CD4-positive, CD25-positive, alpha-beta regulatory T cell (primary cell): ENCODE measurements around the gene MPP3. TPM values are rescaled to one million over a fixed set of nuclear protein-coding genes. Genes with fewer than 3 reads are reported as not detected.
A peak's percentile ranks its signal among the peaks of the same experiment; 100 is the strongest.
"Not testable (repeated sequence)": the region's sequence is repeated elsewhere in the genome, so short reads cannot be mapped to it uniquely, and the experiment has no call there.

ENCODE experiments used
- ATAC-seq, 2 donors: fragments of 150-1000 bp; cut with Tn5 transposase; one replicate each; pipeline ENCODE4 v1.10.0; 2021; ENCODE audit warnings: low read depth in 2 of 2, moderate number of reproducible peaks in 2 of 2, moderate library complexity in 1 of 2
- DNase-seq, 3 donors: peaks; one replicate each; pipeline versions ENCODE4 v3.0.0 to v3.0.0-alpha.2; 2012 to 2022; ENCODE audit warnings: mixed read lengths in 1 of 3
- H3K27ac ChIP-seq: one replicate; pipeline ENCODE4 v1.7.0; 2013; ENCODE audit warnings: mild to moderate bottlenecking, low read length; ENCODE audit not compliant: insufficient read depth, poor library complexity, severe bottlenecking
- H3K27me3 ChIP-seq: one replicate; pipeline ENCODE4 v1.7.0; 2013; ENCODE audit warnings: low read length; ENCODE audit not compliant: control insufficient read depth, insufficient read depth
- H3K36me3 ChIP-seq: one replicate; pipeline ENCODE4 v1.7.0; 2013; ENCODE audit warnings: mild to moderate bottlenecking, low read length, moderate library complexity; ENCODE audit not compliant: control insufficient read depth, insufficient read depth
- H3K4me1 ChIP-seq: 2 replicates; pipeline ENCODE4 v1.7.0; 2013; ENCODE audit warnings: mild to moderate bottlenecking, low read length; ENCODE audit not compliant: insufficient read depth, control insufficient read depth, poor library complexity, severe bottlenecking
- H3K4me3 ChIP-seq: one replicate; pipeline ENCODE4 v1.7.0; 2013; ENCODE audit warnings: low read depth, mild to moderate bottlenecking, low read length, moderate library complexity
- H3K9me3 ChIP-seq, 2 experiments: 1 replicate in 1 of 2; 2 replicates in 1 of 2; pipeline ENCODE4 v1.7.0; 2013; ENCODE audit warnings: low read length in 2 of 2, mild to moderate bottlenecking in 1 of 2, moderate library complexity in 1 of 2; ENCODE audit not compliant: control insufficient read depth in 2 of 2
- H3K27ac Mint-ChIP-seq, 3 donors: one replicate each; pipeline ENCODE4 v1.8.0; 2020 to 2022; ENCODE audit warnings: mild to moderate bottlenecking in 3 of 3, mixed read lengths in 3 of 3, moderate library complexity in 2 of 3
- H3K27me3 Mint-ChIP-seq: one replicate; pipeline ENCODE4 v1.8.0; 2022; ENCODE audit warnings: mild to moderate bottlenecking, mixed read lengths
- H3K36me3 Mint-ChIP-seq: one replicate; pipeline ENCODE4 v1.8.0; 2020; ENCODE audit warnings: mixed read lengths
- H3K4me1 Mint-ChIP-seq, 4 donors: one replicate each; pipeline ENCODE4 v1.8.0; 2020 to 2022; ENCODE audit warnings: mixed read lengths in 4 of 4, mild to moderate bottlenecking in 1 of 4
- H3K4me3 Mint-ChIP-seq, 4 donors: one replicate each; pipeline ENCODE4 v1.8.0; 2020 to 2022; ENCODE audit warnings: mild to moderate bottlenecking in 4 of 4, mixed read lengths in 4 of 4, moderate library complexity in 3 of 4
- H3K9me3 Mint-ChIP-seq, 7 donors: one replicate each; pipeline ENCODE4 v1.8.0; 2020 to 2022; ENCODE audit warnings: mixed read lengths in 7 of 7, mild to moderate bottlenecking in 3 of 7, moderate library complexity in 2 of 7
- polyA plus RNA-seq, 4 donors: library from polyadenylated mRNA; unstranded; fragments of 300-500 nt; fragmentation: Illumina TruSeq; gene quantifications; one replicate each; pipeline ENCODE4 v1.2.3, GENCODE V29; 2021
- total RNA-seq: library from RNA; stranded (reverse); gene quantifications from one replicate; pipeline ENCODE4 v1.2.3, GENCODE V29; 2022

The MPP3 gene
- total and polyA plus RNA-seq, 5 donors from 2014 or later = not detected

DNA sequence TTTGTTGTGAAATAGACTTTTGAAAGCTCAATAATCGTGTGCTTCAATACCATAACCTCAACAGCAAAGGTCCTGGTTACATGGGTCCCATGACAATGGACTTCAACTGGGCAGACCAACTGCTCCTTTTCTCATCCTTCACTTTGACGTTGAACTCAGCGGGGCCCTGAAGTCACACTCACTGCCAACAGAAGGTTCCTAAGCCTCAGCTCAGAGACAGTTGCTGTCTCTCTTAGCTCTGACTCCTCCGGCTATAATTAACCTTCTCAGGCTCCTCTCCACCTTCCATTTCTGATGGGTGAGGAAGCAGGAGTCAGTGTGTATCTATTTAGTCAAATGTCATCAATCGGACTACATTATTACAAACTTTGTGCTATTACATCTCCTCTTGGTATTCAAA, 23.8 kb downstream of the MPP3 start:
- no peaks in the 10 kb centered on the region for H3K36me3 ChIP-seq
- H3K36me3 Mint-ChIP-seq = no peaks in the 10 kb centered on the region

DNA sequence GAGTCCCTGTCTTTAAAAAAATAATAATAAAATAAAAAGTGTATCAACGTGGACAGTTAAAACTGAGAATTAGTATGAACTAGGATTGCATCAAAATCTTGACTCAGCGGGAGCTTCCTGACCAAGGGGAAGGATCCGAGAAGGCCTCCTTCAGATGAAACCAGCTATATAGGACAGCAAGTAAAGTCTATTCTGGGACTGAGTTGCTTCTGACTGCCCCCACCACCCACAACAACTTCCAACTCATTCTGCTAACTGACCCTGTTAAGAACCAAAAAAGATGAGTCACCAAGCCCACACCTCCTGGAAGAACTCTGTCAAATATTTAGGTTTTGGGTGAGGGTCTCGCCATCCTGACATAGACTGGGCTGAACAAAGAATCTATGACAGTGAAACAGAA, 24.9 kb downstream of the MPP3 start:
- Mint-ChIP-seq H3K27me3 (peaks cover 38% of the 10 kb centered on the region), H3K4me3 (no peak overlapping the region), H3K4me1 (no peaks in the 10 kb centered on the region), H3K9me3 (no peaks in the 10 kb centered on the region), H3K27ac (no peak overlapping the region), H3K36me3 (no peaks in the 10 kb centered on the region)
- Histone ChIP-seq H3K27ac (no peak overlapping the region), H3K36me3 (no peaks in the 10 kb centered on the region), H3K27me3 (peaks cover 12% of the 10 kb centered on the region), H3K4me3 (no peak overlapping the region), H3K9me3 (no peaks in the 10 kb centered on the region), H3K4me1 (no peaks in the 10 kb centered on the region)
- ATAC-seq (no peak), DNase-seq (no peak)

More for the DNA sequence above, 23.8 kb downstream of the MPP3 start:
- Mint-ChIP-seq H3K27me3 (peaks cover 33% of the 10 kb centered on the region), H3K9me3 (no peaks in the 10 kb centered on the region), H3K27ac (no peak overlapping the region), H3K4me1 (no peaks in the 10 kb centered on the region), H3K4me3 (no peak overlapping the region)
- Histone ChIP-seq H3K27me3 (peaks cover 12% of the 10 kb centered on the region), H3K4me1 (no peaks in the 10 kb centered on the region), H3K4me3 (no peak overlapping the region), H3K9me3 (no peaks in the 10 kb centered on the region), H3K27ac (no peak overlapping the region)
- DNase-seq (no peak), ATAC-seq (no peak)

DNA sequence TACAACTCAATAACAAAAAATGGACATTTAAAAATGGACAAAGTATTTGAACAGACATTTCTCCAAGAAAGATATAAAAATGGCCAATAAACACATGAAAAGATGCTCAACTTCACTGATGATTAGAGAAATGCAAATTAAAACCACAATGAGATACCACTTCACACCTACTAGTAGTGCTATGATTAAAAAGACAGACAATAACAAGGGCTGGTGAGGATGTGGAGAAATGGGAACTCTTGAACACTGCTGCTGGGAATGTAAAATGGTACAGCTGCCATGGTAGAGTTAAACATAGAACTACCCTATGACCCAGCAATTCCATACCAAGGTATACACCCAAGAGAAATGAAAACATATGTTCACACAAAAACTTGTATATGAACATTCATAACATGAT, 27.8 kb downstream of the MPP3 start:
- DNase-seq = no peak
- Histone ChIP-seq H3K27ac (no peak overlapping the region), H3K9me3 (no peaks in the 10 kb centered on the region), H3K36me3 (no peaks in the 10 kb centered on the region), H3K27me3 (peaks cover 18% of the 10 kb centered on the region), H3K4me3 (no peak overlapping the region), H3K4me1 (no peaks in the 10 kb centered on the region)
- ATAC-seq = no peak
- Mint-ChIP-seq H3K27ac (no peak overlapping the region), H3K4me1 (no peaks in the 10 kb centered on the region), H3K36me3 (no peaks in the 10 kb centered on the region), H3K9me3 (no peaks in the 10 kb centered on the region), H3K4me3 (no peak overlapping the region), H3K27me3 (peaks cover 37% of the 10 kb centered on the region)

DNA sequence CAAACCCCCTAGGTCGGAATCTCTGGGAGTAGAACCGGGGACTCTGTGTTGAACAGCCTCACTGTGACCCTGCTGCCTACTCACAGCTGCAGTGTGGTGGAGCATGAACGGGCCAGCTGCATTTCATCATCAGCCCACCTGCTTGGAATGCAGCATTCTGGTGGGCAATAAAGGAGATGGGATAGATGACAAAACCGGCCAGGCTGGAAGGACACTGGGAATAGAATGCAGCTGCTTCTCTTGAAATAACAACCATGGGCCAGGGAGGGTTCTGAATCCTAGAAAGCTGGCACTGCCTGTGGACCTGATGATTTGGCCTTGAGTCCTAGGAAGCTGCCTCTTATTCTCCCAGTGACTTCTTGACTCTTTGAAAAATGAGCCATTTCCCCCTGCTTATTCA, 29.2 kb downstream of the MPP3 start:
- H3K27ac Mint-ChIP-seq = no peak overlapping the region
- H3K4me3 Mint-ChIP-seq = no peak overlapping the region
- Histone ChIP-seq H3K27me3 (peaks cover 18% of the 10 kb centered on the region), H3K36me3 (no peaks in the 10 kb centered on the region), H3K27ac (no peak overlapping the region), H3K4me3 (no peak overlapping the region), H3K4me1 (no peaks in the 10 kb centered on the region), H3K9me3 (no peaks in the 10 kb centered on the region)
- DNase-seq = no peak
- H3K36me3 Mint-ChIP-seq = no peaks in the 10 kb centered on the region
- peaks cover 41% of the 10 kb centered on the region for H3K27me3 Mint-ChIP-seq
- no peak for ATAC-seq
- H3K4me1 Mint-ChIP-seq = no peaks in the 10 kb centered on the region
- no peaks in the 10 kb centered on the region for H3K9me3 Mint-ChIP-seq

DNA sequence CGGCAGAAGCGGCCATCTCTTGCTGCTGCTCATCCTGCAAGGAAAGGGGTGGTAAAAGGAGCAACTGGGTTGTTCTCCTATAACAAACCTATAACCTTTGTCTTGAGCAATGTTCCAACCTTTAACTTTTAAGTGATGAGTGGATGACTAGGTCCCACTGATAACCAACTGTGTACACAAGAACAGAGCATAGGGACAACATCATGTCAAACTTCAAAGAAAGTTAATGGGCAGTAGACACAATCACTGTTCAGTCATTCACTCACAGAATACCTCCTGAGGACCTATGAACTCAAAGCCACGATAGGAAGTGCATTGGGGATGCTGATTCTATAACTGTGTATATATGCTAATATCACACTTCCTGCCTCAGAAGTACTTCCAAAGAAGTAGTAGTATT, 31.1 kb downstream of the MPP3 start:
- Histone ChIP-seq H3K27me3 (peaks cover 17% of the 10 kb centered on the region), H3K9me3 (no peaks in the 10 kb centered on the region), H3K36me3 (no peaks in the 10 kb centered on the region), H3K27ac (no peak overlapping the region), H3K4me1 (no peaks in the 10 kb centered on the region), H3K4me3 (no peak overlapping the region)
- ATAC-seq (no peak), DNase-seq (peak in 1 of 3 donors; percentile 5)
- H3K36me3 Mint-ChIP-seq = no peaks in the 10 kb centered on the region
- H3K27me3 Mint-ChIP-seq = peaks cover 43% of the 10 kb centered on the region
- peaks cover 0 to 2% (median 0%) of the 10 kb centered on the region in 7 donors for H3K9me3 Mint-ChIP-seq
- no peaks in the 10 kb centered on the region for H3K4me1 Mint-ChIP-seq
- no peak overlapping the region for H3K4me3 Mint-ChIP-seq
- H3K27ac Mint-ChIP-seq = no peak overlapping the region

DNA sequence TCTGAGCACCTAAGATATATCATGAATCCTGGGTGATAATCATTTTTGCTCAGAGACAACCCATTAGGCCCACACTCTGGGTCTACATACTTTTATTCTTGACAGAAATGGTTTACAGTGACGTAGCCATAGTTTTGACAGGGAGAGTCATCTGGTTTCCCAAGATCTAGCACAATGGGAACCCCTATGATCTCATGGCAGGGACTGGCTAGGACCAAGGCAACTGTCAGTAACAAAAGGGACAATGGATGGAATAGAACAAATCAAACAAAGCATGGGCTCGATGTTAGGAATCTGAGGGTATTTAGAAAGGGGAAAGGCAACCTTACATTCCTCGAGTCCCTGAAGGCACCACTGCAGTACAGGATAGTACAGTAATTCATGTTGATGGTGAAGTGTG, 32.2 kb downstream of the MPP3 start:
- no peaks in the 10 kb centered on the region for H3K4me1 ChIP-seq
- DNase-seq (no peak), ATAC-seq (no peak)
- H3K4me3 ChIP-seq = no peak overlapping the region
- Mint-ChIP-seq H3K4me3 (no peak overlapping the region), H3K4me1 (no peaks in the 10 kb centered on the region), H3K27me3 (peaks cover 47% of the 10 kb centered on the region), H3K27ac (no peak overlapping the region), H3K36me3 (no peaks in the 10 kb centered on the region), H3K9me3 (peaks cover 0 to 2% (median 0%) of the 10 kb centered on the region in 7 donors)
- H3K9me3 ChIP-seq = no peaks in the 10 kb centered on the region
- no peaks in the 10 kb centered on the region for H3K36me3 ChIP-seq
- H3K27me3 ChIP-seq = peaks cover 17% of the 10 kb centered on the region
- no peak overlapping the region for H3K27ac ChIP-seq

DNA sequence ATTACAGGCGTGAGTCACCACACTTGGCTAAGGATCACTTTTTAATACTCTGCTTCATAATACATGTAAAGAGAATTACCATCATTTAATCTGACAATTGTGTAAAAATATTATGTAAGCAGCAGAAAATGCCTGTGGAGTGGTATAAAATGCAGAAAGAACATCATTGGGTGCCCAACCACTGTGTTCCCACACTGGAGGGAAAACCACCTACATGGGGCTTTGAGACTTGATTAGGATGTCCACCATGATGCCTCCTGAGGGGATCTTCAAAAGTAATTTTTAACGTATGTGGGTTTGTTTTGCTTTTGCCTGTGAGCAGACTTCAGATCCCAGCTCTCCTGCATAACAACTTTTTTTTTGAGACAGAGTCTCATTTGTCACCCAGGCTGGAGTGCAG, 33.9 kb downstream of the MPP3 start:
- Histone ChIP-seq H3K27me3 (peaks cover 11% of the 10 kb centered on the region), H3K4me1 (no peaks in the 10 kb centered on the region), H3K4me3 (no peak overlapping the region), H3K9me3 (no peaks in the 10 kb centered on the region), H3K36me3 (no peaks in the 10 kb centered on the region), H3K27ac (no peak overlapping the region)
- Mint-ChIP-seq H3K9me3 (peaks cover 0 to 2% (median 0%) of the 10 kb centered on the region in 7 donors), H3K36me3 (no peaks in the 10 kb centered on the region), H3K4me1 (no peaks in the 10 kb centered on the region), H3K4me3 (no peak overlapping the region), H3K27ac (no peak overlapping the region), H3K27me3 (peaks cover 47% of the 10 kb centered on the region)
- ATAC-seq (no peak), DNase-seq (no peak)

DNA sequence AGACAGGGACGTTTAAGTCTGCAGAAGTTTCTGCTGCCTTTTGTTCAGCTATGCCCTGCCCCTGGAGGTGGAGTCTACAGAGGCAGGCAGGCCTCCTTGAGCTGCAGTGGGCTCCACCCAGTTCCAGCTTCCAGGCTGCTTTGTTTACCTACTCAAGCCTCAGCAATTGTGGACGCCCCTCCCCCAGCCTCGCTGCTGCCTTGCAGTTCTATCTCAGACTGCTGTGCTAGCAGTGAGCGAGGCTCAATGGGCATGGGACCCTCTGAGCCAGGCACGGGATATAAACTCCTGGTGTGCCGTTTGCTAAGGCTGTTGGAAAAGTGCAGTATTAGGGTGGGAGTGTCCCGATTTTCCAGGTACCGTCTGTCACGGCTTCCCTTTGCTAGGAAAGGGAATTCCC, 34.9 kb downstream of the MPP3 start:
- not testable (repeated sequence) for H3K36me3 Mint-ChIP-seq, H3K9me3 ChIP-seq, H3K27ac Mint-ChIP-seq, H3K9me3 Mint-ChIP-seq, H3K4me3 ChIP-seq, H3K4me3 Mint-ChIP-seq, H3K36me3 ChIP-seq, ATAC-seq, H3K27ac ChIP-seq, H3K4me1 ChIP-seq, H3K4me1 Mint-ChIP-seq, DNase-seq
- peaks cover 11% of the 10 kb centered on the region for H3K27me3 ChIP-seq
- peaks cover 42% of the 10 kb centered on the region for H3K27me3 Mint-ChIP-seq
